OCI-M1 (cell line): ENCODE data around the gene PSMB9.
A peak's percentile ranks its signal among the peaks of the same experiment; 100 is the strongest.

Experiments used
- DNase-seq: peaks from one replicate; lab custom pipeline; 2025; lab: John Stamatoyannopoulos, UW

Gene PSMB9

DNA sequence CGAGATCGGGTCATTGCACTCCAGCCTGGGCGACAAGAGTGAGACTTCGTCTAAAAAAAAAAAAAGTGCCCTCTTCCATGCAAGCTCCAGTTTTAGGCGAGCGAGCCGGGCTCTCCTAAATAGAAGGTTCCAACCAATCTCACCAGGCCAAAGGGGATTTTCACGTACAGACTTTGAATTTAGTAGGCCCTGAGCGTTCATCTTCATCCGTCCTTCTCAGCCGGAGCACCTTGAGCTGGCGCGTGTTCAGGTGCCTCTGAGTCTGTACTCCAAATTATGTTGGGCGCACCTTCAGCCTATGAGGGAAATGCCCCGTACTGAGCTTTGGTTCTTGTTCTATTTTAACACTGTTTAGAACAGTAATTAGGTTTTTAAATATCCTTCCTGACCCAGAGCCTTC is 14.6 kb upstream of the PSMB9 start:
- DNase-seq = no peak

DNA sequence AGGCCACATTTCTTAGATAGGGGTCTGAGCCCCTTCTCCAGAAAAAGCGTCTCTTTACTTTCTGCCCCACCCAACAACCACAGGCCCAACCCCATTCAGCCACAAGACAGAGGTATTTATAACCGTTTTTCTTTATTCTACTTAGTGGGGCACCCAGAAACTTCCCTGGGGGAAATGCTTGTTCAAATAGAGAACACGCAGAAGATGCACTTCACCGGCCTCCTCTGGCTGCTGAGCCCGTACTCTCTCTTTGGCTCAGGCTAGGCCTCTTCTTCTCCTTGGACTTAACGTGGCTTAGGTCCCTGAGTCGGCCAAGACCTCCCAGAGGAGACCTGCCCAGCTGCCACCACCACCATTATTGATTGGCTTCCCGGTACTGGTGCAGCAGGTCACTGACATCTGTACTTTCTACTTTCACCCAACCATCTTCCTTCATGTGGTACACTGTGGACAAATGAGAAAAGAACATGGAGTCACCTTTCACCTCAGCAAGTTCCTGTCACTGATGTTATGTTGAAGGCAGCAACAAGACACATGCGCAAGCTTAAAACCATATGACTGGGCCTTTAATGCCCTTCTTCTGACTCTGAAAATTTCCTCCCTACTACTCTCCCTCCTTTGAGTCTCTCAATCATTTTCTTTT is 13.3 kb upstream of the PSMB9 start:
- DNase-seq = no peak

- no peak for DNase-seq
Measured at GRCh38 chr6:32842021-32842650, 11.9 kb upstream of the PSMB9 start.

DNA sequence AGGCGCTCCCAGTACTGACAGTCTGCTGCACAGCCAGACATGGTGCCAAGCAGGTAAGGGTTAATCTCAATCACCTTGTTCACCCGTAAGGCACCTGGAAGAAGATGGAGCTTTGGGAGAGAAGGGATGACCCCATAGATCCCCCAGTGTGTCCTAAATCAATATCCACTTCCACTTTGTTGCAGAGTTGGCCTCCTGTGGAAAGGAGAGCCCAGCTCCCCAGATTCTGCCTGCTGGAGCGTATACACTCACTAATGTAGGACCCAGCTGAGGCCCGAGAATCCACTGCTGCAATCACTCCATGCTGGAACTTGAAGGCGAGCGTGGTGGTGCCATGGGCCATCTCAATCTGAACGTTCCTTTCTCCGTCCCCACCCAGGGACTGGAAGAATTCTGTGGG is 11.3 kb upstream of the PSMB9 start:
- DNase-seq = peak; percentile 48

- DNase-seq = peak; percentile 76
Measured at GRCh38 chr6:32843331-32843978, 10.5 kb upstream of the PSMB9 start.

GRCh38 chr6:32843979-32844838 is 9.8 kb upstream of the PSMB9 start, which contains the start of gene PSMB8:
Gene PSMB8, minus strand, starts transcription at chr6:32844047. Its CDS starts 51 bp downstream, at chr6:32843996.
- peak; percentile 99 for DNase-seq

GRCh38 chr6:32844839-32845383 is 9.1 kb upstream of the PSMB9 start:
- no peak for DNase-seq

- peak; percentile 79 for DNase-seq
Measured at GRCh38 chr6:32845384-32845884, 8.6 kb upstream of the PSMB9 start.

DNA sequence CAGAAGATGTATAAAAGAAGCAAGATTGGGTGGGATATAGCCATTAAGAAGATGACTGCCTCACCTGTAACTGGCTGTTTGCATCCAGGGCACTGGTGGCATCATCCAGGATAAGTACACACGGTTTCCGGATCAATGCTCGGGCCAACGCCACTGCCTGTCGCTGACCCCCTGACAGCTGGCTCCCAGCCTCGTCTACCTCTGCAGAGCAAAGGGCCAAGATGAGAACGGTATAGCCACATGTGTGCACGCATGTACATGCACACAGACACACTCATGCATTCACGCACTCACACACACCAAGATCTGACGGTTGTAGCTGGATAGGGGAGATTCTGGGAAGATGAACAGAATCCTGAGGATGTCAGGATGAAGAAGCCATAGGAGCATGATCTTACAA is 7.0 kb upstream of the PSMB9 start:
- DNase-seq = no peak

- no peak for DNase-seq
Measured at GRCh38 chr6:32847795-32848194, 6.2 kb upstream of the PSMB9 start.

GRCh38 chr6:32849126-32849525 is 4.9 kb upstream of the PSMB9 start:
- DNase-seq = no peak

- no peak for DNase-seq
Measured at GRCh38 chr6:32851025-32851424, 3.0 kb upstream of the PSMB9 start.

GRCh38 chr6:32852018-32852843 is 1.8 kb upstream of the PSMB9 start:
- DNase-seq = peak; percentile 82

DNA sequence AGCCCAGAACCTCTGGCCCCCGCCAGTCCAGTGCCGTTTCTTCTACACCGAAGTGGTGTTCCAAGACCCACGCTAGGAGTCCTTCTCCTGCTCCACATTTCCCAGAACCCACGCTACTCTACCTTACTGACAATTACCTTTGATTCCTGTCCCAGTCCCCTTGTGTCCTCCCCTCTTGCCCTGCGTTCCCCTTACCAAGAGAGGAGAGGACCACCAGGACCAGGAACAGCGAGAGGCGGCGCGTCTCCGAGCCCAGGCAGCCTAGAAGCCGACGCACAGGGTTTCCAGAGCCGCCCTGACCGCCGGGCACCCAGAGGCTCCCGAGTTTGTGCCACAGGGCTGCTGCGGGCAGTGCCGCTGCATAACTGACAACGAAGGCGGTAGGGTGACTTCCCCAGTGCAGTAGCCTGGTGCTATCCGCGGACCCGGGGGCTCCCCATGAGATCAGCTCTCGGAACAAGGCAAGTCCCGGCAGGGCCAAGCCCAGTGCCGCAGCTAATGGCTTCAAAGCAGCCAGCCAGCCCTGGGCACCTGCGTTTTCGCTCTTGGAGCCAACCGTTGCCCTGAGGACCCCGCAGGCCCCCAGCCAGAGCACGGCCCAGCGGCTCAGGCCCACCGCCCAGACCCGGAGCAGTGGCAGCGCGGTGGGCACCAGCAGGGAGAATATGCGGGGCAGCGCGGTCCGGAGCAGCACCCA is 1.0 kb upstream of the PSMB9 start:
- no peak for DNase-seq

- peak; percentile 89 for DNase-seq
Measured at GRCh38 chr6:32854376-32855178, 585 bp downstream of the PSMB9 start.

DNA sequence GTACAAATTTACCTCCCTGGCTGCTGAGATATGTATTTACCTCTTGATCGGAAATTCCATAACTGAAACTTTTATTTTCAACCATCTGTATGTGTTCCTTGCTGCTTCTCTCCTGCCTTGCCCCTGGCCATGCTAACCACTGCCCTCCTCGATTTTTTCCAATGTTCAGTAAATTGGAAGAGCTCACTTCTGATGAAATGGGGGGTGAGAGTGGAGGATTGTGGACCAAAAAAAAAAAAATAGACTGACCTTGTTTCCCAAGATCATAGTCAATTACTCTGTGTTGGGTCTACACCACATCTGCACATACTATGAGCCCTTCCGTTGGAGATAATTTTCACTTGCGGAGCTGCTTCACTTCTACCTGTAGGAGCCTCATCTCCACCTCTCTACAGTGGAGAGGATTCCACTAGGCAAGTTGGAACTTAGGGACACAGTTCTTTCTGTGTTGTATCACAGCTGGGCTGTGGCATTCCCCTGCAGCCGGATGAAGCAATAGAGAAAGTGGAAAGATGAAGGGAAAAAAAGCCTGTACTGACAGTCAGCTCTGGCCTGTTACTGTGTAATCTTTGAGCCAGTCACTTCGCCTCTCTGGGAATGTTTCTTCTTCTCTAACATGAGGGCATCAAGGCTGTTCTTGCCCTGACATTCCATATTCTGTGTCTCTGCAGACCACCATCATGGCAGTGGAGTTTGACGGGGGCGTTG is 1.6 kb downstream of the PSMB9 start:
- DNase-seq = no peak

DNA sequence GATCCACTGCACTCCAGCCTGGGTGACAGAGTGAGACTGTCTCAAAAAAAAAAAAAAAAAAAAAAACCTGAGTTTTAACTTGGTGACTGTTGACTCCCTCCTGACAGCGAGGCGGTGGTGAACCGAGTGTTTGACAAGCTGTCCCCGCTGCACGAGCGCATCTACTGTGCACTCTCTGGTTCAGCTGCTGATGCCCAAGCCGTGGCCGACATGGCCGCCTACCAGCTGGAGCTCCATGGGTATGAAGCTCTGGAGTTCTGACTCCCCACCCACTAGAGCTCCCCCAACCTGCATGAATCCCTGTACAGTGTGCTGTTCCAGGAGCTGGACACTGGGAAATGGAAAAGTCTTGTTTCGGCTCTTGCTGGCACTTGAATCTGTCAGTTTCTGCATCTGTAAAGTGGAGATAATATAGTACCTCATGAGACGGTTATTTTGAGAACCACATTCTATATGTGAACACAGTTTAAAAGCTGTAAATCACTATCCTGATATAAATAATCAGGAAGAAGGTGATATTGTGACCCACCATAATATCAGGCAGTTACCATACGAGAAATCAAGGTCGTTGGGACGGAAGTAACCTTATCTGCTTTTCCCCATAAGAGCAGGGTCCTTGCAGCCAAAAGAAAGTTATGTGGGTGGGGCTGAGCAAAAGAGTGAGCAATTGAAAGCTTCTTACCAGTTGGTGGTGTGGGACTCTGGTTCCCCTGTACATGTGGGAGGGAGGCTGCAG is 3.3 kb downstream of the PSMB9 start:
- no peak for DNase-seq

DNA sequence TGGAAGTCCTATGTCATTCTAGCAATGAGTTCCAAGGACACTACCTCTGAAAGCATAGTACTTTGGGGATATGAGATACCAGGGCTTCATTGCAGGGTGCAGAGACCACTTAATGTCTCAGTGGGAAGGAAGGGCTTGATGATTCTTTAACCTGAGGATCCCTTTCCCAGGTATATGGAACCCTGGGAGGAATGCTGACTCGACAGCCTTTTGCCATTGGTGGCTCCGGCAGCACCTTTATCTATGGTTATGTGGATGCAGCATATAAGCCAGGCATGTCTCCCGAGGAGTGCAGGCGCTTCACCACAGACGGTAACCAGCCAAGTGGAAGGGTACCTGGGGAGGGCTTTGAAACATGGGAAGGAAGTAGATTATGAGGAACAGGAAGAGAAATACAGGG is 4.2 kb downstream of the PSMB9 start:
- DNase-seq = no peak
